Measurements from ENCODE around the gene MMP2.

Gene MMP2

DNA sequence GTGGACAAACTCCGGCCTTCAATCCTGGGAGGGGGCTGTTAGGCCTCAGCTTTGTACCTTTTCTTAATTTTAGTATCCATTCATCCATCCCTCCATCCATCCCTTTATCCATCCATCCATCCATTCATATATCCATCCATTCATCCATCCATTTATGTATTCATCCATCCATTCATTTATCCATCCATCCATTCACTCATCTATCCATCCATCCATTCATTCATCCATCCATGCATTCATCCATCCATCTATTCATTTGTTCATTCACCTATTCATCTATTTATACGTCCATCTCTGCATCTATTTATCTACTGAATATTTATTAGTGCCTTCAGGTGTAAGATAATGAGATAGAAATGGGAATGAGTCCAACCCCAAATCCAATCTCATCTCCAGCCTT is 26.0 kb upstream of the MMP2 start:
- H3K4me3 ChIP-seq (ENCODE audit: control insufficient read depth, low read depth, low read length) = no peak overlapping the region
- TF ChIP-seq, protein P1, sequence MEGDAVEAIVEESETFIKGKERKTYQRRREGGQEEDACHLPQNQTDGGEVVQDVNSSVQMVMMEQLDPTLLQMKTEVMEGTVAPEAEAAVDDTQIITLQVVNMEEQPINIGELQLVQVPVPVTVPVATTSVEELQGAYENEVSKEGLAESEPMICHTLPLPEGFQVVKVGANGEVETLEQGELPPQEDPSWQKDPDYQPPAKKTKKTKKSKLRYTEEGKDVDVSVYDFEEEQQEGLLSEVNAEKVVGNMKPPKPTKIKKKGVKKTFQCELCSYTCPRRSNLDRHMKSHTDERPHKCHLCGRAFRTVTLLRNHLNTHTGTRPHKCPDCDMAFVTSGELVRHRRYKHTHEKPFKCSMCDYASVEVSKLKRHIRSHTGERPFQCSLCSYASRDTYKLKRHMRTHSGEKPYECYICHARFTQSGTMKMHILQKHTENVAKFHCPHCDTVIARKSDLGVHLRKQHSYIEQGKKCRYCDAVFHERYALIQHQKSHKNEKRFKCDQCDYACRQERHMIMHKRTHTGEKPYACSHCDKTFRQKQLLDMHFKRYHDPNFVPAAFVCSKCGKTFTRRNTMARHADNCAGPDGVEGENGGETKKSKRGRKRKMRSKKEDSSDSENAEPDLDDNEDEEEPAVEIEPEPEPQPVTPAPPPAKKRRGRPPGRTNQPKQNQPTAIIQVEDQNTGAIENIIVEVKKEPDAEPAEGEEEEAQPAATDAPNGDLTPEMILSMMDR (IDR thresholded peaks at IDR 0.05; ENCODE audit: control insufficient read depth, insufficient read depth, low read depth, low read length, missing control alignments) = no peak
- DNase-seq (ENCODE audit: low read depth) = no peak

DNA sequence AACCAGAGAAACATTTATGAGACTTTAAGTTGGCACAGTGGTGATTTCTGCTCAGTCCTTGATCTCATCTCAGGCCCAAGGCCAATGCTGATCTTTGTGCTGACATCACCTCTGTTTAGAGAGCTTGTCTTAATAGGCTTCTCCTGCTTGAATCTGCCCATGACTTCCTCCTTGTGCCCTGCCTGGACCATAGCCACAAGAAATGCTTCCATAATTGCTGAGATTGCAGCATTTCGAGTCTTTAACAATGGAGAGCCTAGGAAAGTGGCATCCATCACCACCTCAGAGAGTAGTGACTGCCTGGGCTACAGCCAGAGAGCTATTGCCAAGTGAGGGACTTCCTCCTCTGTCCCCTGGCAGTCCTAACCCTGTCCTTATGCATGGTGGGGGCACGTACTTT is 25.1 kb upstream of the MMP2 start:
- no peak overlapping the region for H3K4me3 ChIP-seq (ENCODE audit: control insufficient read depth, low read depth, low read length)
- TF ChIP-seq, protein P1 (IDR thresholded peaks at IDR 0.05; ENCODE audit: control insufficient read depth, insufficient read depth, low read depth, low read length, missing control alignments) = no peak

DNA sequence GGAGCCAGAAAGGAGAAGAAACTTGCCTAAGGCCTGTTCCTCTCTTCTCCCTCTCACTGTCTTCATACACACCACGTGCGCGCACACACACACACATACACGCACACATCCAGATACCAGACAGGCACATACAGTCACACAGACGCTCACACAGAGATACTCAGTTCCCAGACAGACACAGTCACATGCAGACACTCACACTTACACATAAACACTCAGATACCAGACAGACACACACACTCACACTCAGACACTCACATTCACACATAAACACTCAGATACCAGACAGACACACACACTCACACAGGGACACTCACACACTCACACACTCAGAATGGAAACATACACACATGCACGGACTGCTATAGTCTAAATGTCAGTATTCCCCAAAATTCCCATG is 24.1 kb upstream of the MMP2 start:
- no peak overlapping the region for H3K4me3 ChIP-seq (ENCODE audit: control insufficient read depth, low read depth, low read length)

More for the DNA sequence above, 25.1 kb upstream of the MMP2 start:
- no peak for DNase-seq (ENCODE audit: low read depth)

DNA sequence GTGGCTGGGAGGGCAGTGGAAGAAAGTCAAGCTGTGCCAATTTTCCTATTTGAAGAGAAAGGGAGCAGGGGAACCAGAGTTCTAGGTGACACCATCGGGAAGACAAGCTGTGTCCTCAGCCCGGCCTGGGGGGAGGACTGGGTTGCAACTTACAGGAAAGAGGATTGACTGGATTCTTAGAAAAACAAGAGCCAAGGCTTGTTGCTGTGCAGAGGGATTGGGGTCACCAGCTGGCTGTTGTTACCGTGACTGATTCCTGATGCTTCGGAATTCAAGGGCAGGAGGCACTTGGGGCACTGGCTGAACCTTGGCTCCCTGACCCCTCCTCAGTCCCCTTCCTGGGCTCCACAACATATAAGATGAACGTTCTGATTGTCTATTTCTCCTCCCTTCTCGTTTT is 16.8 kb upstream of the MMP2 start:
- no peak overlapping the region for H3K4me3 ChIP-seq (ENCODE audit: control insufficient read depth, low read depth, low read length)
- no peak for DNase-seq (ENCODE audit: low read depth)
- TF ChIP-seq, protein P1 (IDR thresholded peaks at IDR 0.05; ENCODE audit: control insufficient read depth, insufficient read depth, low read depth, low read length, missing control alignments) = no peak

More for the DNA sequence above, 24.1 kb upstream of the MMP2 start:
- TF ChIP-seq, protein P1 (IDR thresholded peaks at IDR 0.05; ENCODE audit: control insufficient read depth, insufficient read depth, low read depth, low read length, missing control alignments) = no peak
- DNase-seq (ENCODE audit: low read depth) = no peak

DNA sequence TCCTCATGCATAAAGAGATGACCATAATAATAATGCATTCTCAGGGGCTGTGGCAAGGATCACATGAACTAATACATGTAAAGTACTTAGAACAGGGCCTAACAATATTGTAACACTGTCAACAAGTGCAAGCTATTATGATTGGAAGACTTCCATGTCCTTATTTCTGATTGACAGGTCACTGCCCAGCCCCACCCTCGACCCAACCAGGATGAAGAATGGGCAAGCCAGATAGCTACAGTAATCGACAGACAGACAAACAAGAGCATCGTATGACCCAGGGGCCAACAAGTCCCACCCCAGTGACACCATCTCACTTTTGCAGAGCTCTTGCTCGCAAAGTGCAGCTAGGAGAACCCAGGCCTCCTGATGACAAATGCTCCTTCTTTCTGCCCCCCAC is 14.6 kb upstream of the MMP2 start:
- TF ChIP-seq, protein P1 (IDR thresholded peaks at IDR 0.05; ENCODE audit: control insufficient read depth, insufficient read depth, low read depth, low read length, missing control alignments) = no peak
- H3K4me3 ChIP-seq (ENCODE audit: control insufficient read depth, low read depth, low read length) = no peak overlapping the region
- no peak for DNase-seq (ENCODE audit: low read depth)

DNA sequence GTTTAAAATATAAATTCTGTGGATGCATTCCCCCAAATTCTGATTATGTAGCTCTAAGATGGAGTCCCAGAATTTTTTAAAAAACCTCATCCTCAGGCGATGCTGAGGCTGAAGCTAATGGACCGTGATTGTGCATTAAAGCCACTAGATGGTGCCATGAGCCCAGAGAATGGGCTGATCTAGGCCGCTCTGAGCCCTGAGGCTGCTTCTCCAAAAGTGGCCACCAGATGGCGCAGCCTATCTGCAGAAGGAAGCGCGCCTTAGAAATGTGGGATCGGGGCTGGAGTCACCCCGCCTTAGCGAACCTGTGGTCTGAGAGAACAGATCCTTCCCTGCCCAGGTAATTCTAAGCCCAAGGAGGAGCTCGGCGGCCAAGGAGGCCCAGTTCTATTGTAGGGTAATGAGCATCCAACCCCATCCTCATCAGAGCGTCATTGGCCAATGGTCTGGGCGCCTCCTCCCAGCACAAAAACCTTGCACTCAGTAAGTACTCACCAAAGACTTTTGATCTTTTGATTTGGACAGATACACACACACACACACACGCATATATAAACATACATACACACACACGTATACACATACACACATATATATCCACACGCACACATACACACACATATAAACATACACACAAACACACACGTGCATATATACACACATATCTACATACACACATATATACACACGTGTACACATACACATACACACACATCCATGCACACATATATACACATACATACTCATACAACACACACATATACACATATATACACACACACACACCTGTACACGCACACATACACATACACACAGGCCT is 13.7 kb upstream of the MMP2 start:
- DNase-seq (ENCODE audit: low read depth) = peak; percentile 41
- no peak overlapping the region for H3K4me3 ChIP-seq (ENCODE audit: control insufficient read depth, low read depth, low read length)
- TF ChIP-seq, protein P1 (IDR thresholded peaks at IDR 0.05; ENCODE audit: control insufficient read depth, insufficient read depth, low read depth, low read length, missing control alignments) = peak; percentile 99

Measured in AG09309 (cell line).